ENCODE measurements around the gene NOXO1. TPM values are rescaled to one million over a fixed set of nuclear protein-coding genes. Genes with fewer than 3 reads are reported as not detected.

The NOXO1 gene
- total RNA-seq, 1 experiment from 2014 or later, result 1.7 TPM

GRCh38 chr16:1977875-1978268 lies 3.4 kb downstream of the NOXO1 start:
- no peak overlapping the region for H3K9ac ChIP-seq (ENCODE audit: extremely low read depth, insufficient read length, low read length)
- no peak for DNase-seq
- no peak overlapping the region for H3K14ac ChIP-seq (ENCODE audit: insufficient read depth, low read length)
- no peaks in the 10 kb centered on the region for H3K4me1 ChIP-seq (ENCODE audit: insufficient read depth, low read length)
- no peak overlapping the region for H3K4me2 ChIP-seq (ENCODE audit: insufficient read depth, insufficient read length, low read length)
- no CpG with 5 or more reads among the region's 18 CpGs for WGBS (ENCODE audit: extremely low coverage, insufficient read length, low lambda C conversion rate)
- peaks cover under 1% of the 10 kb centered on the region; the same call in 1 of the 2 replicates for H3K79me2 ChIP-seq (ENCODE audit: insufficient read depth, low read length)
- no peak overlapping the region for H3K56ac ChIP-seq (ENCODE audit: insufficient read length, low read depth, low read length)
- H2BK12ac ChIP-seq (ENCODE audit: insufficient read length, low read depth, low read length), result no peak overlapping the region
- H4K5ac ChIP-seq (ENCODE audit: insufficient read length, low read depth, low read length), result no peak overlapping the region
- no peak overlapping the region for H3T11ph ChIP-seq (ENCODE audit: low read length)
- peaks cover 22% of the 10 kb centered on the region for H3K27me3 ChIP-seq (ENCODE audit: insufficient read depth, low read length)
- no peak overlapping the region for H2BK120ac ChIP-seq (ENCODE audit: low read depth, low read length, poor library complexity, severe bottlenecking)
- H3K27ac ChIP-seq (ENCODE audit: insufficient read length, low read depth, low read length), result no peak overlapping the region
- H2AFZ ChIP-seq (ENCODE audit: low read length), result no peak overlapping the region
- TF ChIP-seq, protein P1, sequence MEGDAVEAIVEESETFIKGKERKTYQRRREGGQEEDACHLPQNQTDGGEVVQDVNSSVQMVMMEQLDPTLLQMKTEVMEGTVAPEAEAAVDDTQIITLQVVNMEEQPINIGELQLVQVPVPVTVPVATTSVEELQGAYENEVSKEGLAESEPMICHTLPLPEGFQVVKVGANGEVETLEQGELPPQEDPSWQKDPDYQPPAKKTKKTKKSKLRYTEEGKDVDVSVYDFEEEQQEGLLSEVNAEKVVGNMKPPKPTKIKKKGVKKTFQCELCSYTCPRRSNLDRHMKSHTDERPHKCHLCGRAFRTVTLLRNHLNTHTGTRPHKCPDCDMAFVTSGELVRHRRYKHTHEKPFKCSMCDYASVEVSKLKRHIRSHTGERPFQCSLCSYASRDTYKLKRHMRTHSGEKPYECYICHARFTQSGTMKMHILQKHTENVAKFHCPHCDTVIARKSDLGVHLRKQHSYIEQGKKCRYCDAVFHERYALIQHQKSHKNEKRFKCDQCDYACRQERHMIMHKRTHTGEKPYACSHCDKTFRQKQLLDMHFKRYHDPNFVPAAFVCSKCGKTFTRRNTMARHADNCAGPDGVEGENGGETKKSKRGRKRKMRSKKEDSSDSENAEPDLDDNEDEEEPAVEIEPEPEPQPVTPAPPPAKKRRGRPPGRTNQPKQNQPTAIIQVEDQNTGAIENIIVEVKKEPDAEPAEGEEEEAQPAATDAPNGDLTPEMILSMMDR (conservative IDR thresholded peaks at IDR 0.05), result no peak
- Mint-ChIP-seq H3K27me3 (ENCODE audit: low read depth) (peaks cover 36% of the 10 kb centered on the region), H3K9me3 (no peaks in the 10 kb centered on the region), H3K4me3 (no peak overlapping the region), H3K36me3 (ENCODE audit: insufficient read depth in 1 of 3, low read depth in 3 of 3) (peaks cover 10 to 27% (median 23%) of the 10 kb centered on the region in 3 experiments), H3K27ac (no peak overlapping the region), H3K4me1 (peaks cover 10 to 16% of the 10 kb centered on the region in 2 experiments)
- no peak overlapping the region for H4K91ac ChIP-seq (ENCODE audit: insufficient read length, low read depth, low read length)
- H2BK20ac ChIP-seq (ENCODE audit: low read depth, low read length, poor library complexity, severe bottlenecking), result no peak overlapping the region
- no peak overlapping the region for H3K23ac ChIP-seq (ENCODE audit: insufficient read length, low read depth, low read length)
- no peaks in the 10 kb centered on the region for H3K79me1 ChIP-seq (ENCODE audit: insufficient read depth, low read depth, low read length, poor library complexity, severe bottlenecking)
- H4K20me1 ChIP-seq (ENCODE audit: control insufficient read depth, insufficient read depth, insufficient read length), result no peaks in the 10 kb centered on the region
- H3K23me2 ChIP-seq (ENCODE audit: insufficient read length, low read depth, low read length, poor library complexity, severe bottlenecking), result peaks cover 10% of the 10 kb centered on the region
- no peak overlapping the region for H3K4ac ChIP-seq (ENCODE audit: low read depth, low read length)
- H2BK5ac ChIP-seq (ENCODE audit: insufficient read length, low read length), result no peak overlapping the region
- H3K18ac ChIP-seq (ENCODE audit: insufficient read length, low read depth, low read length), result no peak overlapping the region
- no peak overlapping the region for H2AK5ac ChIP-seq (ENCODE audit: insufficient read length, low read length)
- H3K9me3 ChIP-seq (ENCODE audit: control insufficient read depth, low read depth, low read length), result no peaks in the 10 kb centered on the region
- no peak overlapping the region for H2BK15ac ChIP-seq (ENCODE audit: low read depth, low read length)
- H4K8ac ChIP-seq (replicated peaks; ENCODE audit: insufficient read length, low read depth, low read length), result no peak overlapping the region

Measured in H9 (cell line).